ENCODE results near the gene CHD2. TPM values are rescaled to one million over a fixed set of nuclear protein-coding genes. Genes with fewer than 3 reads are reported as not detected.
"Not testable (repeated sequence)": the region's sequence is repeated elsewhere in the genome, so short reads cannot be mapped to it uniquely, and the experiment has no call there.

CHD2 gene
- 165 TPM for total RNA-seq

DNA sequence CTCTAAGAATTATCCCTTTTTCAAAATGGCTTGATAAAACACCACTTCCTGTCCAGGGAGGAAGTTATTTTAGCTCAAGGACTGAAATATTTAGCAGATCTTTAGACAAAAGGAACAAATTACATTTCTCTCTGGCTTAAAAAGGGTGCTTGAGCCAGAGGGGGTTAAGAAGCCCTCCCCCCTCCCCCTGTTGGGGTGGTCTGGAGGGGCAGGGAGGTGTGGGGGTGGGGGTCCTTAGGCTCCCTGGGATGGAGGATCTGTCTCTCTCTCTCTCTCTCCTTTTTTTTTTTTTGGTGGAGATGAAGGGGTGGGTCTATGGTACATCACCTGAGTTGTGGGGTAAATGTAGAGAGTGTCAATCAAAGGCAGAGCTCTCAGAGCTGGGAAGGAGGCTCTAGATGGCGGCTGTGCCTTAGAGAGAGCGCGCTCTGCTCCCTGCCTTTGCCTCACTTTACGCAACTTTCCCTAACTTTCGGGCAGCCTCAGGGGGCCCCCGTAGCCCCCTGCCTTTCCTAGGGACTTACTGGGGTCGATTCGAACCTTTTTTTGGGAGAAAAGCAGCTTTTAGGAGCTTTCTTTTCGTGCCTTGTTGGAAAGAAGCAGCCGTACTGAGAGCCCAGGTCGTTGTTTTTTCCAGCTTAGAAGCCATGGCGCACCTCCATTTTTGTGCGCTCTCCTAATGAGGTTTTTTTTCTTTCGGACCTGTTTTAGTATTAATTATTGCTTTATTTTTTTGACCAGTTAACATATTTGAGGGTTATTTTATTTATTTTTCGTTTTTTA, at the start of gene CHD2:
TSS of gene CHD2 (plus strand) at position 377 of the 783 bp plus-strand sequence. CDS start 914 bp downstream, outside the sequence.
- no peak for DNase-seq

DNA sequence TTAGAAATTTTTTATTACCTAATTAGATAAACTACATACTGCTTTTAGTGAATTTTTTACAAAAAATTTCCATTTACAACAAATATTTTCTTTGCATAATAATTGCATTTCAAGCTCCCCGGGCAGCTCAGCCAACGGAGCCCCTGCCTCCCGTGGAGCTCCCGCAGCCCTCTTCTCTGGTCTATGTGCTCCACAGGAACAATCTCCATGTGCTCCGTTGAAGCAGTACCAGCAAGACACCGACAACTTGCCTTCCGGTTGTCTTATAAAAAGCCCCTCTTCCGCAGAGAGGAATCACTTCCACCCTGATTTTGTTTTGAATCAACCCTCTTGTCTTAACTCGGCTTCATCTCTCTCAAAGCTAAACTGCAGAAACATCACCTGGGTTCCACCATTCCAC, 46.9 kb upstream of the CHD2 start:
- DNase-seq: no peak

DNA sequence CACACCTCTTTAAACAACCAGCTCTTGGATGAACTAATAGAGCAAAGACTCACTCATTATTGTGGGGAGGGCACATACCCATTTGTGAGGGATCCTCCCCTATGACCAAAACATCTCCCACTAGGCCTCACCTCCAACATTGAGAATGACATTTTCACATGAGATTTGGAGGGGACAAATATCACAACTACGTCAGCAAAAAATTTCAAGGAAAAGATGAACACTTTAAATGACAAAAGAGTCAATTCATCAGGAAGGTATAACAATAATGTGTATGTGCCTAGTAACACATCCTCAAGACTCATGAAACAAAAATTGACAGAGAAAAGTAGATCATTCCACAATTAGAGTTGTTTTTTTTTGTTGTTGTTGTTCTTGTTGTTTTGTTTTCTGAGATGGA, 38.4 kb upstream of the CHD2 start:
- DNase-seq: no peak

DNA sequence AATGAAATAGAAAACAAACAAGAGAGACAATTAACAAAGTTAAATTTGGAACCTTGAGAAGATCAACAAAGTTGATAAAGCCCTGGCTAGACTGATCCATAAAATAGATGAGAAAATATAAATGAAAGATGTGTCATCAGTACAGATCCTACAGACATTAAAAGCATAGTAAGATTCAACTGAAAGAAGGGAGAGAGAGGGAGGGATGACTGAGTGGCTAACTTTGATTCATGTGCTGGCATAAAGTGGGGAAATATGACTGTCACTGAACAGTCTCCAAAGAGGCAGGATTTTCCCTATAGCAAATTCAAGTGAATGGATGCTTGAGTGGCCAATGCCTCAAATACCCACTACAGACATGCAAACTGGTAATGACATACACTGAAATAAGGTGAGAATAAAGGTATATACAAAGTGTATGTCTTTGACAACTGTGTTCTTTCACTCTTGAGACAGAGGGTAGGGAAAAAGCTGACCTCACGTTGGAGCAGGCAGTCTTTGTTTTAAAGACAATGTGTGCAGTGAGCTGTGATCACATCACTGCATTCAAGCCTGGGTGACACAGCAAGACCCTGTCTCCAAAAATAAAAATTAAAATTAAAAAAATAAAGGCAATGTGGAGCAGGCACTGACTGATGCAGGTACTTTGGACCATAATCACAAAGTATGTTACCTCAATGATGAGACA, 35.9 kb upstream of the CHD2 start:
- DNase-seq: no peak

DNA sequence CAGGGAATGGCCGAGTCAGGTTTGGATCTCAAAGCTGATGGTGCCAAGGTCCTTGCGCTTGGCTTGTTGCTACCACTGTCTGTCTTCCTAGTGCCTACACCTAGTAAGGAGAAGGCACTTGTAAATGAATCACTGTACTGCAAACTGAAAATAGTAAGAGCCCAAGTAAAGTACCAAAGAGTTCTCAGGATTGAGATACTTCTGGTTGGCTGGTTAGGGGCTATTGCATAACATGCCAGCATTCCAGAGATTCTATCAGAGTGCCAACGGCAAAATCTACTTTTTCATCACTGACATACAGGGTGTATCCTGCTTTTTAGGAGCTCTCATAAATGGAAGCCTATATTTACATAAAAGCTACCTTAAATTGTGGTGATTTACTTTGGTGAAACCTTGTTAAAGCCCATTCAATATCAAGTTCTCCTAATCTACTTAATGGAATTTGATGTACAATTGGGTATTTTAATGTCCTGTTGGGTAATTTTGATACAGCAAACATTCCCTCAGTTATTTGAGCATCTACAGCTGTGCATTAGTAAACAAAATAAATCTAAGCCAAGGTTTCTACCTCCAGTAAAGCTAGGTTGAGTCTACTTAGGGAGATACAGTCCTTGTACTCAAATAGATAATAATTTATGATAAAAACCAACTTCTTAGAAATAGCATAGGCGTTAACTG, 30.7 kb upstream of the CHD2 start:
- DNase-seq: no peak

DNA sequence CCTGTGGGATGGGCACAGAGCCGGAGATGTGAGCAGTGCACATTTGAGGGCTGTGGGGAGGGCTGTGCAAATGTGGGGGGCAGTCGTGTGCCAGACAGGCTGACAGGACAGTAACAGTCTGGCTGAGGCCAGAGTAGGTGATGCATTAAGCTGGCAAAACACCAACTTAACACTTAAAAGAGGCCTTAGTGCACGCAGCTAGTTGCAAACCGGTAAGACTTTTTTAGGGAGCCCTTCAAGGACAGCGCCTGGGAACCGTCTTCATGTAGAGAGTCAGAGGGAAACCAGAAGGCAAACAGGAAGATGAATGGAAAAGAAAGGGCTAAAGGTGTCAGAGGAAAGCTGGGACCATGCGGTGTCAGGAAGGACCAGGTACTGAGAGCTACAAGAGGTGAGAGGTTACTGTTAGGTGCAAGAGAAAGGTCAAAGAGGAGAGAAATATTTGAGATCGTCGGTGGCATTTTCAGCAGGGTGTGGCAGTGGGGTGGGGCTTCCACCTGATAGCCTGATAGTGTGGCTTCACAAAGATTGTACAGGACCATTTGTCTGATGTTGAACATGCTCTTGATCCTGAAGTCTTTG, 30.0 kb upstream of the CHD2 start:
- no peak for DNase-seq

DNA sequence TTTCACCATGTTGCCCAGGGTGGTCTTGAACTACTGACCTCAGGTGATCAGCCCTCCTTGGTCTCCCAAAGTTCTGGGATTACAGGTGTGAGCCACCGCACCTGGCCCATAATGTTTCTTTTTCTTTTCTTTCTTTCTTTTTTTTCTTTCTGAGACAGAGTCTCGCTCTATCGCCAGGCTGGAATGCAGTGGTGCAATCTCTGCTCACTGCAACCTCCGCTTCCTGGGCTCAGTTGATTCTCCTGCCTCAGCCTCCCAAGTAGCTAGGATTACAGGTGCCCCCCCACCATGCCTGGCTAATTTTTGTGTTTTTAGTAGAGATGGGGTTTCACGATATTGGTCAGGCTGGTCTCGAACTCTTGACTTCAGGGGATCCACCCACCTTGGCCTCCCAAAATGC, 27.2 kb upstream of the CHD2 start:
- not testable (repeated sequence) for DNase-seq

DNA sequence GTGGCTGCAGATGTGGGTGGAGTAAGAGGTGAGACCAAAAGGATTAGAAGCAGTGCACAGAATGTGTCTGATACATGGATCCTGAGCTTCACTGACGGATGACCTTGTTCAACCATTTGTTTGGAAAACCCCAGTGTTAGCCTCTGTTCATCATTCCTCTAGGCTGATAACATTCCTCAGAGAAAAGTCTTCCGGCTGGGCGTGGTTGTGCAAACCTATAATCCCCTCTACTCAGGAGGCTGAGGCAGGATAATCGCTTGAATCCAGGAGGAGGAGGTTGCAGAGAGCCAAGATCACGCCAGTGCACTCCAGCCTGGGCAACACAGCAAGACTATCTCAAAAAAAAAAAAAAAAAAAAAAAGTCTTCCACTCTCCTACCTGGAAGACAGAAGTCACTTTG, 23.1 kb upstream of the CHD2 start:
- DNase-seq: no peak

DNA sequence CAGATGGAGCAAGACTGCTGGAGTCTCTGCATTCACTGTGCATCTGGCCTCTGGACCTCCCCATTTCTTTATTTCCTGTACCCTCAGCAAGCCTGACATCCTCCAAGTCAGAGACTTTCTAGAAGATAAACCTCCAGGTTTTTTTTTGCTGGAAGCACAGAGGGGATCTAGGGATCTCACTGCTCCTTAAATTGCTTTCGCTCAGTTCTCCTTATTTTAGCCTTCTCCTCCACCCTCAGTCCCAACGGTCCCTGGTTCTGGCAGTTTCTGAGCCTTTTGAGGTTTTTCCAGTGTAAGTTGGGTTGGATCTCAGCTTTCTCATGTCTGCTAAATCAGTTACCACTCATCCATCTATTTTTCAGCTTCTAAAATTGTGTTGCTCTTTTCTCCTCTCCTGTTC, 22.7 kb upstream of the CHD2 start:
- DNase-seq: no peak

DNA sequence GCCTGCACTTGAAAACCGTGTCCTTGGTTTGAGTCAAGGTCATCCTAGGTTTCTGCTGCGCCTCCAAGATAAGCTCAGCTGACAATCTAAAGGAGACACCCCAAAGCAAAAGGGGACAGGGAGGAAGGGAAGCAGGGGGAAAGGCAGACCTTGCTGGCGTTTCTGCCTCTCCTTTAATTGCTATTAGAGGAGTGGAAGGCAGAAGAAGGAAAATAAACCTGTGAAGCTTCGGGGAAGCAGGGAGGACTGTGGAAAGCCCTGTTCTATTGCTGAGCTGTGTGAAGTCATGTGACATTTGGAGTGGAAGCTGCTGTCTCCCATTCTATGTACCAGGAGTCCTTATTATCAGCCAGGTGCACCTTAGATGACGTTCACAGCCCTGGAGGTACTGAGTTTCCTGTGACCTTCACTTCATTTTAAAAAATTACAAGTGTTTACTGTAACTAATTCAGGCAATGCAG, 21.5 kb upstream of the CHD2 start:
- no peak for DNase-seq

DNA sequence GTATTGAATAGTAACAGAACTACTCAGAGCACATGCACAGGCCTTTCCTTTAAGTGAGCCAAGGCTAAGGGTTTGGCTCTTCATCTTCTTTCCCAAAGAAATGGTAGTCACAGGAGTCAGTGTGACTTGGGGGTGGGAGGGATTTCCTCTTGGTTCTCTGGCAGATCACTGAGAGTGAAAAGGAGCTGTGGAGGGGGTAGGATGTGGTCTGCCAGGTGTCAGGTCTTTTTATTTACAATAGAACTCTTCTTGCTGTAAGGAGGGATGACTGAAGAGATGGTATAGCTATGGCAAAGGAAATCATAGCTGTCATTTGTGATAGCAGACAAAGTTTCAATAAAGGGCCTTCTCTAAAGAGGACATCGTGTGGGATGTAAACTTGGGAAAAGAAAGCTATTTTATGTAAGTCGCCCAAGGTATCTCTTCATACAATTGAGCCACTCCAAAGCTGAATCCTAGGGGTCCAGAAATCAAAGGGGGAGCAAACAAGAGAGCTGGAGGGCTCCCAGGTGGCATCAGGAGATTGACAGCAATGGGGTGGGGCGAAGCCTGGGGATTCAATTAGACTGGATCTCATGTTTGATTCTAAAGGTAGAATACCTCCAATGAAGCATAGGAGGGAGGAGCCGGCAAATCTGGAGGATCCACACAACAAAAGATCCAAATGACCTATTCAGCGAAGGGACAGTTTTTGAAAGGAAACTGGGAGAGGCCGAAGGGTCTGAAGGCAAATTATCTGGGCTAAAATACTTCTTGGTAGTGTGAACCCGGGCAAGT, 20.0 kb upstream of the CHD2 start:
- DNase-seq: no peak

DNA sequence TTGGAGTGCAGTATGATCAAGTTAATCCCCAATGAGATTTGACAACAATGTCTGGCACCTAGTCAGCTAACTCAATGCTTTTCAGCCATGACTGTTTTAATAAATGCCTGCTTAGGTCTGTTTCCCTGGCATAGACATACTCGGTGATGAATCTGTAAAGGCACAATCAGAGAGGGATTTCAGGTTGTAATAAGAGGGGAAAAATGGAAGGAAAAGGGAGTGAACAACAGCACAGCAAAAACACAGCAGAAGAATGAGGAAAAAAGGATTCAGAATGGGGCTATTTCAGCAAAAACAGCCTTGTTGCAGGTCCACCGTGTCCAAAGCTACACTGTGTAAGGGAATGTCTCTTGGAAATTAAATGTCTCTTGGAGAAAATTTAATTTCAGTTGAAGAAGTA, 19.3 kb upstream of the CHD2 start:
- DNase-seq: no peak

DNA sequence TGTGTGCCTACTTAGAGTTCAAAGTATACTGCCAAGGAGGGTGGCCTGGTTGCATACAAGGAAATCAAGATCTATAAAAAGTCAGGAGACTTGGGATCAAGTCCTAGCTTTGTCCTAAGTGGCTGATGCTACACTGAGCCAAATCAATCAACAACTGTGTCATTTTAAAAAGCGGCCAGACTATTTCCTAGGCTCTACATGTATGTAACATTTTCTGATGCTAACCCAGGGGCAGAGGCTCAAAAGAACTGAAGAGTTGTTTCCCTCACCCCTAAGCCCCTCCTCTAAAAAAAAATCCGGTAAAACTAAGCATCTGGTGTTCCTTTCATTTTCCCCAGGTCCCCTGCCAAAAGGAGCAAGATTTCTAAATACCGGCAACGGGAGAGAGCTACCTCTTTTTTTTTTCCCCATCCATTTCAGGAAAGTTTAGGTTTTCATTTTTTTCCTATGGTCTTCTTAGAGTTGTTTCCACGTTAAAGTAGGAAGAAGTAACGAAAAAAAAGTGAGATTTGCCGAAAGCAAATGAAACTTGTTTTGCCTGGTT, 18.8 kb upstream of the CHD2 start:
- DNase-seq: no peak

DNA sequence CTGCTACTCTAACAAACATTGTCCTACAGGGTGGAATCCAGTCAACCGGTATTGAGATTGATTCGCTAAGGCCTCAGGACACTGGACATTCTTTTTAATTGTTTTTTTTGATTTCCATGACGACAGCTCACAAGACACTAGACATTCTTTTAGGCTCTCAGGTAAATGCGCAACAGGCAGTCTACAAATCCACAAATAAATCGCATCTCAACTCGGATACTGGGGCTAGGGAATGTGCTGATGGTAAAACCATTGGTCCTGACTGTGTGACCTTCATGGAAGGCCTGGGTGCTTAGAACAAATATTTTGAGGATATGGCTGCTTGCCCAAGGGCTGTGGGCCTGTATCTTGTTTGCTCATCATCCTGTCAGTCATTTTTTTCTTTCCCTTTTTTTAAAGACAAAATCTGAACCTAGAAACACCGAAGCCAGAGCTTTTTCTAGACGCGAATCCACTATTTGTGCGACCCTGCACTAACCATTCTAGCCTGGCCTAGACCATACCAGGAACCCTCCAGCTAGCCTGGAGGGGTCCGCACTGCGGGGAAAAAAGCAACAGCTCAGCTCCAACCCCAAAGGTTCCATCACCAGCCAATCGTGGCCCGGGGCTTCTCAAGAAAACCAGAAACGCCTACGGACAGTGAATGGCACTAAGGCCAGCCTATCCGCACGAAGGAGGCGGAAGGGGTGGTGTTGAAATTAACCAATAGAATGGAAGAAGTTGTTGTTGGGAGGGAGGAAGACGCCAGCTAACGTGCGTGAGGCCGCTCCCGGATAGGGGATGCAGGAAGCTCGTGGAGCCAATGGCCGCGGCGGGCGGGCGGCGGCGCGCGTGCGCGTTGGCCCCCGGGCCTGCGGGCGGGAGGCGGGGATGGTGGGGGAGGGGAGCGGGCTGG, 18.1 kb upstream of the CHD2 start:
- DNase-seq: peak; percentile 99

DNA sequence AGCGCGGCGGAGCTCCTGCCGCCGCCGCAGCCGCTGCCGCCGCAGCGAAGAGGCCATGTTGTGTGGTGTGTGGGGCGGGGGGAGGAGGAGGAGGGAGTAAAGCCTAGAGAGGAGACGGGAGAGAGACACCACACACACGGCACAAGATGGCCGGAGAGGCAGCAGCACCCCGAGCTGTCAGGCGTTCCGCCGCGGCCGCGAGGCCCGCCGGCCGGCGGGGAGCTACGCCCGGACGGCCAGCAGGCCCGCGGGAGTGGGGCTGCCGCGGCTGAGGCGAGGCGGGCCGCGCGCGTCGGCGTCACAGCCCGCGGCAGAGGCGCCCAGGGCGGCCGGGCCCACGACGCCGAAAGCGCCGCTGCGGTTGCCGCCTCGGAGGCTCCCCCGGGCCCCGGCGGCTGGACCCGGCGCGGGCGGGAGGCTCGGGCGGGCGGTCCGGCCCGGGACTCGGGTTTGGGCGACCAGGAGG, 17.4 kb upstream of the CHD2 start:
- no peak for DNase-seq

DNA sequence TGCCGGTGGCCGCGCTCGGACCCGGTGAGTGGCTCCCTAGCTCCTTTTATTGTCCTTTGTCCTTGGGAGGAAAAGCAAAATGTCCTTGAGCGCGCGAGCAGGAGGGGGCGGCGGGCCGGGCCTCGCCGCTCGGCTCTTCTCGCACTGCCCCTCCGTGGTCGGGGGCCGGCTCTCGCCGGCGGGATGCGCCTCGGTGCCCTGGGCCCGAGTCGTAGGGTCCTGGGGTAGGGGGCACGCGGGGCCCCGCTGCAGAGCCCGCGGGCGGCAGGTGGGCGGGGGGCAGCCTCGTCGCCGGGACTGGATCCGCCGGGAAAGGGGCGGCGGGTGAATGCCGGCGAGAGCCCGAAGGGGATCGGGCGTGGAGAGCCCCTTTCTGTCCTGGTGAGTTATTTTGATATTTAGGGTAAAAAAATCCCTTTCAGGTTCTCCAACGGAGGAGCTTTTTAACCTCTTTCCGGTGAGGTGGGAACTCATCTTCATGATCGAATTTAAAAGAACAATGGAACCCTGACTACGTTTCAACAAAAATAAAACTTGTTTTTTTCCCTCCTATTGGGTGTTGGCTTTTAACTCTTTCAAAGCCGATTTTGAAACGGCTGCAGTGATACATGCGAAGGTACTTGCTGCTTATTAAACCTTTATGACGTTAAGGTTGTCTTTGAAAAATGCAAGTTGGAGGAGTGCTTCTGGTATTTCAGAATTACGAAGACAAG, 16.8 kb upstream of the CHD2 start:
- DNase-seq: no peak

DNA sequence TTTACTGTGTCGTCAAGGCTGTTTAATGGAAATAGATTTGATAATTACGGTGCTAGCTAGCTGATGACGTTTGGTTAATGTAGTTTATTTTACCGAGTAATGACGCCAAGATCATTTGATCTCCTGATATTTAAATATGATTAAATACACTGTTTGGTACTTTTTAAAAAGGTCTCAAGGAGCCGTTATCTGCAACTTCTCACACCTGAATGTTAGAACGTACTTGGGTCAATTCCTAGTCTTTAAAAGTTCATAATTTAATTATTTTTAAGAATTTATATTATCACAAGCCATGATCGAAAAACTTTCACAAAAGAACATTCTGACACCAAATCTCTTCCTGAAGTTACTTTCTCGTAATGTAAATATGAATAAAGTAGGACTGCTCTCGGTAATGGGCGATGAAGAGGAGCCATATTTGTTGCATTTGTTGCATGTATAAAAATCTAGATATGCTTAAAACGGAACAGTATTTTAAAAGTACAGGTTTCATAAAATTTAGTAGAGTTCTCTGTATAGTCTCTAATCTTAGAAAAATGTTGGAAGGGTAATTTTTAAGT, 16.2 kb upstream of the CHD2 start:
- DNase-seq: no peak

DNA sequence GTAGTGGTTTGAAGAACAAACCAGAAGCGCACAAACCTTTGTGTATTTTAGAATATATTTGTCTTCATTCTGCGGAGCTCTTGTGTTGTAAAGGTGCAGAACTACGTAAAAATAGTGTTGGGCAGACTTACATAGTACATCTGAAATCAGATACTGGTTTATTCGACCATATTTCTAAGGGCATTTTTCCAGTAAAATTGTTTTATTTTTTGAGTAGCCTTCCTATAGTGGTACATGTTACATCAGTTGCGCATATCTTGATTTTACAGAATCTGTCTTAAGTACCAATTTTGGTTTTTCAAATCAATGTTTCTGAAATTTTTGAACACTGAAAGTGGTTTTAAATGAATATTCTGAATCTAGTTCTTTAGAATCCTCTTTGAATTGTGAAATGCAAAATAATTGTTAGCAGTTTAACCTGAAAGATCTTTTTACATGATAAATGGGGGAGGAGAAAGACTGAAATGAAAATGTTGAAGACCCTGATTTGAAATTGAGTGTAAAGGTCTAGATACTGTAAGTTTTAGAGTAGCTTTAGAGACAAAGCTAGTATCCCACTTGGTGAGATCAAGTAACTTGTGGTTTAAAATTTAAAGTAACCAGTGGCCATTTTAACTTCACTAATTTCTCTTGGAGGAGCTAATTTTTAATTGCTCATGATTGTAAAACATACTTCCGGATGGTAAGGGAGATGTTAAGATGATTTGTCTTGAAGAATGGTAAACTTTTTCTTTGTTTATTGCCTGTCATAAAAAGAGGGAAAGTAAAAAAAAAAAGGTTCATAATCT, 15.5 kb upstream of the CHD2 start:
- no peak for DNase-seq
